Skin epidermis (tissue), 12 donors: ENCODE data around the gene DDR2.
A peak's percentile ranks its signal among the peaks of the same experiment; 100 is the strongest.
"Not testable (repeated sequence)": the region's sequence is repeated elsewhere in the genome, so short reads cannot be mapped to it uniquely, and the experiment has no call there.

Experiments
- H3K27ac ChIP-seq, 21 experiments: fragments of 200-600 bp; sonication (generic) in 11 of 21; one replicate each; pipeline ENCODE4 v1.5.0; 2020; ENCODE audit warnings: mild to moderate bottlenecking in 3 of 21, inconsistent platforms in 2 of 21, moderate library complexity in 2 of 21
- H3K4me3 ChIP-seq, 7 experiments: fragments of 200-600 bp; sonication (generic) in 2 of 7; one replicate each; pipeline ENCODE4 v1.5.0; 2020; ENCODE audit warnings: inconsistent platforms in 2 of 7, mild to moderate bottlenecking in 2 of 7, moderate library complexity in 1 of 7

The DDR2 gene

GRCh38 chr1:162632217-162632666, at the start of gene DDR2:
Gene DDR2, plus strand, starts transcription at chr1:162632464. Its CDS starts 86,600 bp downstream, at chr1:162719064.
- peak within 1 kb of the TSS; percentile 26 to 90 (median 73) for H3K27ac ChIP-seq
- peak within 1 kb of the TSS; percentile 18 to 38 (median 31) for H3K4me3 ChIP-seq

GRCh38 chr1:162582901-162583300, 49.4 kb upstream of the DDR2 start:
- H3K27ac ChIP-seq, result not testable (repeated sequence)

DNA sequence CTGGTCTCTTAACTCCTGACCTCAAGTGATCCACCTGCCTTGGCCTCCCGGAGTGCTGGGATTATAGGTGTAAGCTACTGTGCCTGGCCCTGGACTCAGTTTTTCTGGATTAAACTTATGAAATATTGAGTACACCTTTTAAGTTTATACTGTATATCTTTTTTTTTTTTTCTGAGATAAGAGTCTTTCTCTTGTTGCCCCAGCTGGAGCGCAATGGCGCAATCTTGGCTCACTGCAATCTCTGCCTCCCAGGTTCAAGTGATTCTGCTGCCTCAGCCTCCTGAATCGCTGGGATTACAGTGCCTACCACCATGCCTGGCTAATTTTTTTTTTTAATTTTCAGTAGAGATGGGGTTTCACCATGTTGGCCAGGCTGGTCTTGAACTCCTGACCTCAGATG, 47.2 kb upstream of the DDR2 start:
- H3K4me3 ChIP-seq, H3K27ac ChIP-seq: not testable (repeated sequence)

More at GRCh38 chr1:162582901-162583300, 49.4 kb upstream of the DDR2 start:
- not testable (repeated sequence) for H3K4me3 ChIP-seq

DNA sequence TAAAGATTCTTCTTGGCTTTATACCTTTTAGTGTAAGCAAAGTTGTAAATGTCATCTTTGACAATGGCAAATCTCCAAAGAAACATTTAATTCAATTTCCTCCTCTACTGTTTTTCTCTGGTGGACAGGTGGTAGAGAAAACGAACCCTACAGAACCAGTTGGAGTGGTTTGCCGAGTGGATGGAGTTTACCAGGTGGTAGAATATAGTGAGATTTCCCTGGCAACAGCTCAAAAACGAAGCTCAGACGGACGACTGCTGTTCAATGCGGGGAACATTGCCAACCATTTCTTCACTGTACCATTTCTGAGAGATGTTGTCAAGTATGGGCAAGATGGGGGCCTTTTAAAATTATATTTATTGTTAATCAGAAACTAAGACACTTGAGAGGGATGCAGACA, 44.9 kb upstream of the DDR2 start:
- no peak overlapping the region for H3K27ac ChIP-seq
- no peak overlapping the region for H3K4me3 ChIP-seq

- Histone ChIP-seq H3K27ac (no peak overlapping the region), H3K4me3 (no peak overlapping the region)
Observed at GRCh38 chr1:162587761-162588260, 44.5 kb upstream of the DDR2 start.

- Histone ChIP-seq H3K4me3 (no peak overlapping the region), H3K27ac (no peak overlapping the region)
Observed at GRCh38 chr1:162590101-162590500, 42.2 kb upstream of the DDR2 start.

DNA sequence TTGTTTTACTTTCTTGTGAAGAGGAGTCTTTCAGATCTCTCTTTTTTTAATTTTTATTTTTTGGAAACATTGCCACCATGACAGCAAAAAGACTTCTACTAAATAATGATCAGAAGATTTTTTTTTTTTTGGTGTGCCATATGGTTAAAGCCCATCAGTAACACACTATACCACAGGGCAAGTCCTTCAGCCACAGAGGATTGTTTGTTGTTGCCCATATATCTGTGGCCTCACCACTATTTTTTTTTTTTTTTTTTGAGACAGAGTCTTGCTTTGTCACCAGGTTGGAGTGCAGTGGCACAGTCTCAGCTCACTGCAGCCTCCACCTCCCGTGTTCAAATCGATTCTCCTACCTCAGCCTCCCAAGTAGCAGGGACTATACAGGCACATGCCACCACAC, 41.6 kb upstream of the DDR2 start:
- no peak overlapping the region for H3K27ac ChIP-seq

DNA sequence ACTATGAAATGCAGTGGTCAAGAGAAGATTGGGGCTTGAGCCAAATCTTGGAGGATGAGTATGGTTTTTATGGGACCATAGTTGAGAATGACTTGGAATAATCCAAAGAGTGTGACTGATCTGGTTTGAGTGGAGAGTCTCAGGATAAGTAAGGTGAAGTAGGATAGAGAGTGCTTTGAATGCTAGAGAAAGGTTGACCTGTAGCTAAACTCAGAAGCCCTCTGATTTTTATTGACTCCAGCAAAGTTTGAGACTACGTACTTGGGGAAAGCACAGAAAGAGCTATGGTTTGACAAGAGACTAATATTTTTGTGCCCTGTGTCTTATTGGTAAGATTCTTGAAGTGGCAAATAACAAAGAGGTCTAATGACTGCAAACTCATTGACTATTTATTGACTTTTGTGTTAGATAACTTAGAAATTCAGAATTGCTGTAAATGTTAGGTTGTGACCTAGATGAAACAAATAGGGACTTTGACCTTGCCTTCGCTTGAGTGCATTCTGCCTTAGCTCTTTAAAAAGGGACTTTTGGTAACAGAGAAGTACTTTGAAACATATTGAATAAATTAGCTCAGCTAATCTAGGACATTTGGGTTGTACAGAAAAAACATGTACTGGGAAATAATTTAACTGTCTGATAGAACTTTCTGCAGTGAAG, 35.6 kb upstream of the DDR2 start:
- H3K27ac ChIP-seq, result peak overlapping the region in 1 of 21 experiments; percentile 6

More for the DNA sequence above, 41.6 kb upstream of the DDR2 start:
- no peak overlapping the region for H3K4me3 ChIP-seq

GRCh38 chr1:162599451-162599850, 32.8 kb upstream of the DDR2 start:
- Histone ChIP-seq H3K4me3 (no peak overlapping the region), H3K27ac (no peak overlapping the region)

More for the DNA sequence above, 35.6 kb upstream of the DDR2 start:
- no peak overlapping the region for H3K4me3 ChIP-seq

DNA sequence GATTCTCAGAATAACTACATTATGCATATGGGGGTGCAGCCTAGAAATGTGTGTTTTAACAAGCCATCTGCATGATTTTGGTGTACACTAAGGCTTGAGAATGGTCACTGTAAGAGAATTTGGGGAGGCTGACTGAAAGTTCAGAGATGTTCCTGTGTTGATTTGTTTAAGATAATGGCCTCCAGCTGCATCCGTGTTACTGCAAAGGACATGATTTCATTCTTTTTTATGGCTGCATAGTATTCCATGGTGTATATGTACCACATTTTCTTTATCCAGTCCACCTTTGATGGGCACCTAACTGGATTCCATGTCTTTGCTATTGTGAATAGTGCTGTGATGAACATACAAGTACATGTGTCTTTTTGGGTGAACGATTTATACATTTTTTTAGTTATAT, 29.1 kb upstream of the DDR2 start:
- H3K4me3 ChIP-seq, H3K27ac ChIP-seq: not testable (repeated sequence)

DNA sequence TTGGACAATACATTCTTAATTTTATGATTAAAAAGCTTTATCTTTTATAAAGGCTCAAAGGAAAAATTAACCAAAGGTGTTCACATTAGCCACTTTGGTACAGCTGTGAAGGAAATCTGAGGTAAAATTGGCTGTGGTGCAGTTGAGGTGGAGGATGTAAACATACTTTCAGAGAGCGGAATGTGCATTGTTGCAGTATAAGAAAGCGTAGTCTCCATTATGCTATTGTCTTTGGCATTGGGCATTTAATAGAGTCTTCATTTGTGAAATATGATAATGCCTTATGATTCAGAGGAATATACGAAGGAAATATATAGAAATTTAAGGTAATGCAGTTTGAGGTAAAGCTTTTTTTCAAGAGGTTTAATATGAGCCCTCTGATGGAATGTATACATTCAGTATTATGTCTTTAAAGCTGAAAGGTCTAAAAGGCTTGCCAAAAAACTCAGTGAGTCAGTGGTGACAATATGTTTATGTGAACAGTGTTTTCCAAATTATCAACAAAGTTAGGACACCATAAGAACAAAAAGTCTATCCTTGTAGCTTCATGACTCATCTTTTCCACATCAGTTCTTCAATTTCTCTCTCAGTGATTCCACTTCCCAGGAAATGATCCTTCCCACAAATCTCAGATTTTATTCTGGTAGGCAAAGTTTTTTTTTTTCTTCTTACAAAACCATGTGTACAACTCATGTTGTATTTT, 26.9 kb upstream of the DDR2 start:
- Histone ChIP-seq H3K4me3 (no peak overlapping the region), H3K27ac (no peak overlapping the region)

- Histone ChIP-seq H3K4me3 (no peak overlapping the region), H3K27ac (no peak overlapping the region)
Observed at GRCh38 chr1:162609306-162609705, 23.0 kb upstream of the DDR2 start.

DNA sequence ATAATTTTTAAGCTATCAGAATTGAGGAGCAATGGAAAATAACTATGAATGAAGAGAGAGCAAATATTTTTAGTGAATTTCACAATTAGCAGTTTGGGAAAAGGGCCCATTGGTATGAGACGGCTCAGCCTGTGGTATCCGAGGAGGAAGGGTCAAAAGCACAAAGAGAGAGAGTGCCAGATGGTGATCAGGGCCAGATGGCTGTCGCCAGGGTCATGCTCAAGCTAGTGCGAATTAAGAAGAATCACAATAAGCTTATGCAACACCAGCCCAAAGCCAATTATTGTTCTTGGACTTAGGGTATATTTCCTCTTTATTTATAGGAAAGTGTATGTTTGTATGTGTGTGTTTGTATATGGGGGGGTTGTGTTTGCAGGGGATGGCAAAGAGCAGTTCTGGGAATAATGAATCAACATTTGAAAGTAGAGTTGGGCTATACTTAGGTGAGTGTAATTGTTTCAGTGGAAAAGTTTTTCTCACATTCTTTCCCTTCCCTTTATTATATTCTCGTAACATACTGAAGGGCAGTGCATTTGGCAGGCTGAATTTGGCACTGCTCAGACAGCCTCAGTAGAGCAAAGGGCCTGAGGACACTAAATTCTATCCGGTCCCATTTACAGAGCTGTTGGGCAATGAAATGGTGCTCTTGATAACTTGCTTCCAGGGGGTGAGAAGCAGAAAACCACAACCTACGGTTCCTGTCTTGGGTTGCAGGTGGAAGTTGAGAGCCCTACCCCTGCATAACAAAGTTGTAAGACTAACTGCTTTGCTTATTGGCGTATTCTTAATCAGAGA, 19.5 kb upstream of the DDR2 start:
- peak overlapping the region in 6 of 21 experiments; percentile 12 to 59 (median 30) for H3K27ac ChIP-seq

GRCh38 chr1:162616848-162617247, 15.4 kb upstream of the DDR2 start:
- Histone ChIP-seq H3K4me3 (no peak overlapping the region), H3K27ac (no peak overlapping the region)

More for the DNA sequence above, 19.5 kb upstream of the DDR2 start:
- H3K4me3 ChIP-seq, result no peak overlapping the region

GRCh38 chr1:162617513-162617912, 14.8 kb upstream of the DDR2 start:
- Histone ChIP-seq H3K4me3 (no peak overlapping the region), H3K27ac (no peak overlapping the region)

- no peak overlapping the region for H3K4me3 ChIP-seq
- H3K27ac ChIP-seq, result no peak overlapping the region
Observed at GRCh38 chr1:162619076-162619475, 13.2 kb upstream of the DDR2 start.

DNA sequence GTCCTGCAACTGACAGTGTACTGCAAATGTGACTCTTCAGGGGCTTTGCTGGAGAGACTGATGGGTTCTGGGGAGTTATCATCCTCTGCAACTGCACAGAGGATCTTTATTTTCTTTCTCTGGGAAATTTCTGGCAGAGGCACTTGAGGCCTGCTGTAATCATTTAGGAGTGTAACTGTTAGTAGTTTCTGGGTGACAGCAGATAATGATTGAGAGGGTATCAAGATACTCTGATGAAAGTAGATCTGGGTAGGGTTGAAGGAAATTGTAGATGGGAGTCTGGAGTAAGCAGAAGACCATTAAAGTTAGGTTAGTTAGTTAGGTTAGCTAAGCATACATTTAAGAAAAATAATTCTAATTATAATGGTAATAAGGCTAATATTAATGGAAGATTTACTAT, 11.0 kb upstream of the DDR2 start:
- H3K4me3 ChIP-seq, result no peak overlapping the region
- no peak overlapping the region for H3K27ac ChIP-seq

GRCh38 chr1:162625679-162626078, 6.6 kb upstream of the DDR2 start:
- H3K27ac ChIP-seq, result peak overlapping the region in 3 of 21 experiments; percentile 3 to 69 (median 14)
- no peak overlapping the region for H3K4me3 ChIP-seq

GRCh38 chr1:162626094-162626493, 6.2 kb upstream of the DDR2 start:
- H3K27ac ChIP-seq, result peak overlapping the region in 14 of 21 experiments; percentile 5 to 69 (median 42)
- no peak overlapping the region for H3K4me3 ChIP-seq

- Histone ChIP-seq H3K4me3 (no peak overlapping the region), H3K27ac (peak overlapping the region in 15 of 21 experiments; percentile 5 to 69 (median 43))
Observed at GRCh38 chr1:162626761-162627160, 5.5 kb upstream of the DDR2 start.
